HG02642 (cell line): ENCODE results near the gene POU3F2.

Experiments
- ATAC-seq: cut with Tn5 transposase; IDR thresholded peaks from one replicate; pipeline ENCODE4 v1.9.1; 2021; ENCODE audit warnings: mild to moderate bottlenecking; ENCODE audit not compliant: unreplicated experiment, poor library complexity

Gene POU3F2

DNA sequence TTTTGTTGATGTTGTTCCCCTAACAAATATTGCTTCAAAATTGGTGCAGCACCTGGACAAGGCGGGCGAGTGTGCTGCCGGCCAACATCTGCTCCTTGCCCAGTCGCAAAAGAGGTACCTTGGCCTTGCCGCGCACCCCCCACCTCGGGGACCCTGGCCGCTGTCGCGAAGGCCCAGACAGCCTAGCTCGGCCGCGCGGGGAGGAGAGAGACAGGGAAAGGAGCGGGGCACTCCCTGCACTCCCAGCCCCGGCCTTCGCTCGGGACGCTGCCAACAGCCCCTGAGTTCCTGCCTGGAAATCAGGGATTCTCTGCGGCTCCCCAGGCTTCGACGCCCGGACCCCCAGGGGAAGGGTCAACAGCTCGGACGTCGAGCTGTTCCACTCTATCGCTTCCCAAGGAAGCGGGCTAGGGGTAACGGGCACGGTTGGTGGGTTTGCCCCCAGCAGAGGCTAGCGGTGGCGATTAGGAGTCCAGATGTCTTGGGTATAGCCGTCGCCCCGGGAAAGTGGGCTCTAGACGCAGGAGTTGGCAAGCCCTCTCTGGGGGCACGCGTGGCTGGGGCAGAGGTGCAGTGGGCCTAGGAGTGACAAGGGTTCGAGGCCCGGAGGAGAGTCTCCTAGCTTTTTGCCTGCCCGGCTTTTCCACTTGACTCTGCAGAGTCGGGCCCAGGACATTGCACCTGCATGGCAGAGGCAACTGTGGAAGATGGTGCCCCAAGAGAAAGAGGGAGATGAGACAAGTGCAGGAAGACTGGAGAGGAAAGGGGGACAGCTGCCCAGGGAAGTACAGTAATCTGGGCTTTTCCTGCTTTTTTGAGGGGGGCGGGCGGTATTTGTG lies 8.2 kb downstream of the POU3F2 start:
- ATAC-seq = no peak

DNA sequence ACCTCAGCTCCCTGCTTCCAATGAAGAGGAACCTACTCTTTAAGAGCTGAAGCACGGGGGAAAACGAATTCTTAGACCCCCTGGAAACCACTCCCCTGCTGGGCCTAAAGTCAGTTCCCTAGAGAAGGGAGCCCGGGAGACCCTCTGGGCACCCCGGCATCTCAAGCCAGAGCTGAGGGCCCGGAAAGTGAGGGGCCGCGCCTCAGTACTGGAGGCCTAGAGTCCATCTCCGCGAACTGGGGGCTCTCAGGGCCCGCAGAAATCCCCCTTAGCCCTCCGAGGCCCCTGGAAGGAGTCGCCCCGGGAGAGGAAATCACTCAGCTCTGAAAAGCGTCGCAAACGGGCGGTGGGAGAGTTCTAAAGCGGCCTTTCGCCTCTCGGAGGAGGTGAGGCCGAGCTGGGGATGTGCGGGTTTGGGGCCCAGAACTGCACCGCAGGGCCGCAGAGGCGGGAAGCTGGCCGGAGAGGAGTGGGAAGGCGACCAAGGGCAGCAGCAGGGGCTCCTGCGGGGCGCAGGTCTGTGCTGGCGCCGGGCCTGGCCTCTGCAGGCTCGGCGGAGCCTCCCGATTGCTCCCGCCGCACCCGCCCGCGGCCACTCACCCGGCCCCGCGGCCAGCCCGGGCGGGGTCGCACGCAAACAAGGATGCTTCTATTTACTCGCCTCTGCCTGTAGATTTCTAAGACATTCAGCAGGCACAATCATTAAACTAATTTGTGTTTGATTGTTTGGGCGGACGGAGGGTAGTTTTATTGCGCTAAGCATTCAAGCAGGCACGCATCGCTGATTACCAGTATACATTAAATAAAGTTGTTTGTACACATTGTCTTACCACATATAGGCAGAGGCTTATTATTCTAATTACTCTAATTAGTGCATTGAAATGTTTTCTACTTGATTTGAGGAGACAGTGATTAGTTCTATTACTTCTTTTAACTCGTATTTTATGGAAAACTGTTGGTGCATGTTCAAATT lies 9.2 kb downstream of the POU3F2 start:
- no peak for ATAC-seq

GRCh38 chr6:98844244-98845210 lies 10.2 kb downstream of the POU3F2 start:
- no peak for ATAC-seq

GRCh38 chr6:98845211-98846020 lies 11.0 kb downstream of the POU3F2 start:
- ATAC-seq = peak; percentile 69

- no peak for ATAC-seq
Observed at GRCh38 chr6:98846021-98846380, 11.6 kb downstream of the POU3F2 start.

GRCh38 chr6:98847416-98847778 lies 13.0 kb downstream of the POU3F2 start:
- ATAC-seq = no peak

DNA sequence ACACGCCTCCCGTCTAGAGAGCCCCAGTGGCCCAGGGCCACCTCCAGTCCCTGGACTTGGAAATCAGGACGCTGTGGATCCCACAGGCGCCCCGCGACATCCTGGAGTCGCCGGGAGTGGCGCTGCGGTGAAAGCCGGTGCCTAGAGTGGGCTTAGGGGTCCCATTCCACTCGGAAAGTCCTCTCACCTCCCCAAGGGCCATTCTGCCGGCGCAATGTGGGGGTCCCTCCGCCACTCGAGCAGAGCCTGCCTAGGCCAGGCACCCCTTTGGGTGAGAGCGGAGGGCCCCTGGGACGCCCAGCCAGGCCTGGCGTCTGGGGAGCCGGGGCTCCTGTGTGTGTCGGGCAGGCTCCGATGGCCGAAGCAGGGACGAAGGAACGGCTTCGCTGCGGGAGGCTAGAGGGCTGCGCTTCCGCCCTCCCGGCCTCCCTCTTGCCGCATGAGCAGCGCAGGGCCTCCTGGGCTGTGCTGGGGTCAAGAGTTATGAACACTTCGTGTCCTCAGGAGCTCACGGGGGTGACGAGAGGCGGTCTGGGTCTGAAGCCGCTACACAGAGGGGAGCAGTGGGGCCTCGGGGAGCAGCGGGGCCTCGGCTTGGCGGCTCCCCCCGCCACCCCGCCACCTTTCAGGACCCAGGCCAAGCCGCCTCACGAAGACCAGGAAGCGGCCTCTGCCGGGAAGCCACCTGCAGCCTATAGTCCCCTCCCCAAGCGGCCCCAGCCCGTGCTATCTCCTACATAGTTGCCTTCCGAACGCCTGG lies 13.6 kb downstream of the POU3F2 start:
- peak; percentile 60 for ATAC-seq

DNA sequence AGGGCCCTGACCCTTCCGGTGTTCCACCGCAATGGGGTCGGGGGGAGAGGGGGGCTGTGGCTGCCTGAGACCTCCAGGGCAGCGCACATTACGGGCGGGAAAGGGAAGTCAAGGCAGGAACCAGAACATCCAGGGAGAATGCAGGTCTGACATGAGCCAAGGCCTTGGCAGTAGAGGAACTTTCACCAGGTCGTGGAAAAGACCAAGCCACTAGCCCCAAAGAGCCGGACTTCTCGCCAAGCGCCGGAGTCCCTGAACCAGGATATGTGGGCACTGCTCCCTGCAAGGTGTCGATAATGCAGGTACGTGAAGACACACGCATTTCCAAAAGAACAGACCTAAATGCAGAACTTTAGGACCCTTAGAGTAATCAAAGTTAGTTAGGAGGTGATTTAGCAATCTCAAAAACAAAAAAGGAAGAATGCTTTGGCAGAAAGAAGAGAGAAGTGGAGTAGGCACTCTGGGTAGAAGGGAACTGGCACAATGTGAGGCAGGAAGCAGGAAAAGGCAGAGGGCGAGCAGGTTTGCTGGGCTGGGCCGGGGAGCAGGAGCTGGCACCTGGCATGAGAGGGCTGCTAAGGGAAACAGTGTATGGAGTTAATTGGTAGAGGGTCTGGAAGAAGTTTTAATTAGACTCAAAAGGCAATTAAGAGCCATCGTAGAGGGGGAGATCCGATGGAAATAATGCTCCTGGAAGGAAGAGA lies 14.3 kb downstream of the POU3F2 start:
- peak; percentile 4 for ATAC-seq

- no peak for ATAC-seq
Observed at GRCh38 chr6:98864497-98864896, 30.1 kb downstream of the POU3F2 start.

- ATAC-seq = no peak
Observed at GRCh38 chr6:98871057-98871456, 36.7 kb downstream of the POU3F2 start.

DNA sequence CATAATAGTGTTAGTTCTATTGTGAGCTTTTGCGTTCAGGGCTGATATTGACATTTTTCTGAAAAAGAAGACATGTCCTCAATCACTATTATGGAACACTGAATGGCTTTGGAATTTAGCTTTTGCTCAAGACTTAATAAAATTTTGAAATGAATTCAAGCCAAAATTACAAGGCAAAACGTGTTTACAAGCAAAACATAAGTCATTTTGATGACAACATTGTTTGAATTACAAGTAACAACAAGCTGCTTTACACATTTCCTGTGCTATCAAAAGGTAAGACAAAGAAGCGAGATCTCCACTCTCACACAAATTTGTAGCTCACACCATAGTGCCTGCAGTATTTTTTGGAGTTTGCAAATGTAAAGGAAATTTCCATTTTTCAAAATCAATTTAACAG lies 37.4 kb downstream of the POU3F2 start:
- ATAC-seq = no peak

DNA sequence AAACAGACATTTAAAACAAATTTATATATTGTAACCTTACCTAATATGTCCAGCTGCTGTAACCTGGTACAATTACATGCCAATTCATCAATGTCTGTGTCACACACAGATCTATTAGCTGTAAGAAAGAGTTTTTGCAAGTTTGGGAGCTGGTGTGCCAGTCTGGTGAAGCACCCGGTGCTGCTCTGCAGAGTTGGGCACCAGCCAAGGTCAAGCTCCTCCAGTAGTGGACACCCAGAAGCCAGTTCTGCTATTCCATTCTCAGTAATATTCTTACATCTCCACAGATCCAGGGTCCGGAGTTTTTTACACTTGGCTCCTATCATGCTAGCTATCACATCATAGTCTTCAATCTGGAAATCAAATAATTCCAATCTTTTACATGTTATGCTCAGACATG lies 41.0 kb downstream of the POU3F2 start:
- no peak for ATAC-seq

GRCh38 chr6:98877250-98877649 lies 42.9 kb downstream of the POU3F2 start:
- no peak for ATAC-seq

DNA sequence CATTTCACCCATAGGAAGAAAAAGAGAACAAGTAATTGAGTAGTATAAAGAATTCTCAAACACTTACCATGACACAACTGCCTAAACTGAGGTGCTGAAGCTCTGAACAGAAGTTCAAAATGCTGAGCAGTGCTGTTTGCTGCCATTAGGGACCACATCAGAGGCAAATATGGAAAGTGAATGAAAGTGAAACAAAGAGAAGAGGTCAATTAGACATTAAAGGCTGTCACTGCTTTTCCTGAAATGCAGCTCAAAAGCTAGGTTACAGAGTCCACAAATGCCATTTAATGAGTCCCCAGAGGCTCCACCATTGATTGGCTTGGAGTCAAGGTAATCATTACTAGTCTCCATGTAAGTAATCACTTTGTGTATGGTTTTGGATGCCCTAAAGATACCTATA lies 46.1 kb downstream of the POU3F2 start:
- ATAC-seq = peak; percentile 90

DNA sequence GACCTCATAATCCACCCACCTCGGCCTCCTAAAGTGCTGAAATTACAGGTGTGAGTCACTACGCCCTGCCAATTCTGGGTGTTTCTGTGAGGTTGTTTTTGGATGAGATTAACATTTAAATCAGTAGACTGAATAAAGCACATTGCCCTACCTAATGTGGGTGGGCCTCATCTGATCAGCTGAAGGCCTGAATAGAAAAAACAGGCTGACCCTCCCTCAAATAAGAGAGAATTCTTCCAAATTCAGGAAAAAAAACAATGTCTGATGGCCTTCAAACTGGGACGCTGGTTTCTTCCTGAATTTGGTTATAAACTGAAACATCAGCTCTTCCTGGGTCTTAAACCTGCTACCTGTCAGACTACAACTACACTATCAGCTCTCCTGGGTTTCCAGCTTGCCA lies 51.0 kb downstream of the POU3F2 start:
- ATAC-seq = no peak

- no peak for ATAC-seq
Observed at GRCh38 chr6:98887650-98888049, 53.3 kb downstream of the POU3F2 start.
